Ishikawa (cell line): ENCODE measurements around the gene UNC93A.

Experiments
- CEBPB ChIP-seq: IDR thresholded peaks from 2 replicates; pipeline ENCODE4 v1.6.1; 2012
- CREB1 ChIP-seq: IDR thresholded peaks from 2 replicates; pipeline ENCODE4 v1.6.1; 2012; ENCODE audit warnings: low read depth
- EGR1 ChIP-seq: IDR thresholded peaks from 2 replicates; pipeline ENCODE4 v1.6.1; 2012
- EP300 ChIP-seq: IDR thresholded peaks from 2 replicates; pipeline ENCODE4 v1.6.1; 2012; ENCODE audit warnings: borderline replicate concordance
- FOXM1 ChIP-seq: IDR thresholded peaks from 2 replicates; pipeline ENCODE4 v1.6.1; 2012; ENCODE audit warnings: low read depth, borderline replicate concordance
- MAX ChIP-seq: IDR thresholded peaks from 2 replicates; pipeline ENCODE4 v1.6.1; 2012
- NFIC ChIP-seq: IDR thresholded peaks from 2 replicates; pipeline ENCODE4 v1.6.1; 2012
- RAD21 ChIP-seq: IDR thresholded peaks from 2 replicates; pipeline ENCODE4 v1.6.1; 2012; ENCODE audit warnings: low read depth
- REST ChIP-seq: IDR thresholded peaks from 2 replicates; pipeline ENCODE4 v1.6.1; 2012; ENCODE audit warnings: low read depth, mild to moderate bottlenecking
- TAF1 ChIP-seq: IDR thresholded peaks from 2 replicates; pipeline ENCODE4 v1.6.1; 2012; ENCODE audit warnings: low read depth, mild to moderate bottlenecking
- TCF12 ChIP-seq: IDR thresholded peaks from 2 replicates; pipeline ENCODE4 v1.6.1; 2012; ENCODE audit warnings: low read depth
- TEAD4 ChIP-seq: IDR thresholded peaks from 2 replicates; pipeline ENCODE4 v1.6.1; 2012
- USF1 ChIP-seq: IDR thresholded peaks from 2 replicates; pipeline ENCODE4 v1.6.1; 2012
- YY1 ChIP-seq: IDR thresholded peaks from 2 replicates; pipeline ENCODE4 v1.6.1; 2012; ENCODE audit warnings: low read depth
- ZBTB7A ChIP-seq: IDR thresholded peaks from 2 replicates; pipeline ENCODE4 v1.6.1; 2012; ENCODE audit warnings: low read depth

UNC93A gene

GRCh38 chr6:167299641-167300308 is 8.7 kb downstream of the UNC93A start:
- TF ChIP-seq TEAD4, result no peak

GRCh38 chr6:167300902-167301777 is 10.0 kb downstream of the UNC93A start:
- TF ChIP-seq RAD21 (no peak), TCF12 (no peak), EP300 (no peak), CREB1 (no peak), YY1 (no peak), CEBPB (no peak), REST (no peak), ZBTB7A (no peak), TEAD4 (no peak), NFIC (no peak), EGR1 (no peak), TAF1 (no peak), MAX (no peak), USF1 (no peak), FOXM1 (no peak)

- TF ChIP-seq TAF1, result no peak
- no peak for TF ChIP-seq YY1
These were observed 11.0 kb downstream of the UNC93A start for GRCh38 chr6:167302074-167302473.

GRCh38 chr6:167302796-167303195 is 11.7 kb downstream of the UNC93A start:
- TF ChIP-seq MAX (no peak), USF1 (no peak), TAF1 (no peak), EGR1 (no peak), YY1 (no peak), TCF12 (no peak), NFIC (no peak), ZBTB7A (no peak), CREB1 (no peak), RAD21 (no peak), TEAD4 (no peak), FOXM1 (no peak), REST (no peak), CEBPB (no peak), EP300 (no peak)

- TF ChIP-seq USF1 (no peak), NFIC (no peak), REST (no peak), TEAD4 (no peak), CREB1 (no peak), YY1 (no peak), ZBTB7A (no peak), RAD21 (no peak), FOXM1 (no peak), EP300 (no peak), CEBPB (no peak), TCF12 (no peak)
These were observed 12.8 kb downstream of the UNC93A start for GRCh38 chr6:167303675-167304625.
